Hepatocyte (in vitro differentiated cells): Measurements from ENCODE around the gene MOV10.

Source experiments
- EZH2 ChIP-seq: fragments of 200-600 bp; sonication (generic); IDR thresholded peaks from 2 replicates; pipeline ENCODE4 v1.6.1; 2016; ENCODE audit warnings: antibody characterized with exemption, mild to moderate bottlenecking, borderline replicate concordance
- EZH2phosphoT487 ChIP-seq: fragments of 200-600 bp; sonication (generic); IDR thresholded peaks from one replicate; pipeline ENCODE4 v1.6.1; 2018; ENCODE audit warnings: antibody characterized with exemption, mild to moderate bottlenecking, low read depth, moderate library complexity; ENCODE audit not compliant: unreplicated experiment, severe bottlenecking
- TF ChIP-seq, protein P1 (sequence below): fragments of 200-600 bp; sonication (generic); IDR thresholded peaks from 2 replicates; pipeline ENCODE4 v1.5.1; 2016; ENCODE audit warnings: antibody characterized with exemption, mild to moderate bottlenecking; ENCODE audit not compliant: poor library complexity

DNA sequence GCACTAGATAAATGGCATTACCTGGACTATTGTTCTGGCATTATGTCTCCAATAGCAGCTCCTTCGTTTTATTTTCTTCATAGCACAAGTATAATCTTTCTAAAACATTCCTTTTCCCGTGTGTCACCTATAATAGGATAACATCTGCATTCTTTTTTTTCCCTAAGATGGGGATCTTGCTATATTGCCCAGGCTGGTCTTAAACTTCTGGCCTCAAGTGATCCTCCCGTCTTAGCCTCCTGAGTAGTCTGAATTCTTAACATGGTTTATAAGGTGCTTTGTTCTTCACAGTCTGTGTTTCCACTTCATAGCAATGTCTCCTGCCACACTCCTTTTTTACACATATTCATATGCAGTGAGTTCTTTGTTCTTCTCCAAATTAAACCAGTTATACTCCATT, 8.6 kb upstream of the MOV10 start:
- no peak for TF ChIP-seq EZH2phosphoT487
- TF ChIP-seq EZH2, result no peak
- TF ChIP-seq, protein P1, sequence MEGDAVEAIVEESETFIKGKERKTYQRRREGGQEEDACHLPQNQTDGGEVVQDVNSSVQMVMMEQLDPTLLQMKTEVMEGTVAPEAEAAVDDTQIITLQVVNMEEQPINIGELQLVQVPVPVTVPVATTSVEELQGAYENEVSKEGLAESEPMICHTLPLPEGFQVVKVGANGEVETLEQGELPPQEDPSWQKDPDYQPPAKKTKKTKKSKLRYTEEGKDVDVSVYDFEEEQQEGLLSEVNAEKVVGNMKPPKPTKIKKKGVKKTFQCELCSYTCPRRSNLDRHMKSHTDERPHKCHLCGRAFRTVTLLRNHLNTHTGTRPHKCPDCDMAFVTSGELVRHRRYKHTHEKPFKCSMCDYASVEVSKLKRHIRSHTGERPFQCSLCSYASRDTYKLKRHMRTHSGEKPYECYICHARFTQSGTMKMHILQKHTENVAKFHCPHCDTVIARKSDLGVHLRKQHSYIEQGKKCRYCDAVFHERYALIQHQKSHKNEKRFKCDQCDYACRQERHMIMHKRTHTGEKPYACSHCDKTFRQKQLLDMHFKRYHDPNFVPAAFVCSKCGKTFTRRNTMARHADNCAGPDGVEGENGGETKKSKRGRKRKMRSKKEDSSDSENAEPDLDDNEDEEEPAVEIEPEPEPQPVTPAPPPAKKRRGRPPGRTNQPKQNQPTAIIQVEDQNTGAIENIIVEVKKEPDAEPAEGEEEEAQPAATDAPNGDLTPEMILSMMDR, result no peak
